ENCODE data around the gene FAM204A.

The FAM204A gene

DNA sequence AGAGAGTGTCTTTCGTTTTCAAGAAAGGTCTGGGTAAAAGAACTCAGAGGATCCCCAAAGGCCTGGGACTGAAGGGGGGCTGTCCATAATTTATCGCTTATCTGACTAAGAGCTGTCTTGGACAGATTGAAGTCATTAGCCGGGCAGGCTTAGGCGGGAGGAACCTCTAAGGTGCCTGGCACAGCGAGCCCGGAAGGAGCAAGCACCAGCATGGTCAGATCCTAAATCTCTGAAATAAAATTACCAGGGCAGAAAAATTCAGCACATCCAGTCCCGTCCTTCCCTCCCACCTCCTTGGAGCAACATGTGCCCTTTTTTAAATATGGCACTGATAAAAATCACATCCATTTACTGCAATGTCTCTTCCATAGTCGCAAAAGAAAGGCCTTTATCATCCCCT is 86.8 kb downstream of the FAM204A start:
- Histone ChIP-seq H3K36me3 (no peaks in the 10 kb centered on the region), H3K4me3 (no peak overlapping the region), H3K9me3 (no peaks in the 10 kb centered on the region), H3K27ac (no peak overlapping the region), H3K4me1 (no peaks in the 10 kb centered on the region), H3K27me3 (no peaks in the 10 kb centered on the region)
- TF ChIP-seq, protein P1, sequence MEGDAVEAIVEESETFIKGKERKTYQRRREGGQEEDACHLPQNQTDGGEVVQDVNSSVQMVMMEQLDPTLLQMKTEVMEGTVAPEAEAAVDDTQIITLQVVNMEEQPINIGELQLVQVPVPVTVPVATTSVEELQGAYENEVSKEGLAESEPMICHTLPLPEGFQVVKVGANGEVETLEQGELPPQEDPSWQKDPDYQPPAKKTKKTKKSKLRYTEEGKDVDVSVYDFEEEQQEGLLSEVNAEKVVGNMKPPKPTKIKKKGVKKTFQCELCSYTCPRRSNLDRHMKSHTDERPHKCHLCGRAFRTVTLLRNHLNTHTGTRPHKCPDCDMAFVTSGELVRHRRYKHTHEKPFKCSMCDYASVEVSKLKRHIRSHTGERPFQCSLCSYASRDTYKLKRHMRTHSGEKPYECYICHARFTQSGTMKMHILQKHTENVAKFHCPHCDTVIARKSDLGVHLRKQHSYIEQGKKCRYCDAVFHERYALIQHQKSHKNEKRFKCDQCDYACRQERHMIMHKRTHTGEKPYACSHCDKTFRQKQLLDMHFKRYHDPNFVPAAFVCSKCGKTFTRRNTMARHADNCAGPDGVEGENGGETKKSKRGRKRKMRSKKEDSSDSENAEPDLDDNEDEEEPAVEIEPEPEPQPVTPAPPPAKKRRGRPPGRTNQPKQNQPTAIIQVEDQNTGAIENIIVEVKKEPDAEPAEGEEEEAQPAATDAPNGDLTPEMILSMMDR (IDR thresholded peaks at IDR 0.05), result no peak
- DNase-seq, result no peak
- intact Hi-C loops (cut with DNase I; ENCODE audit: low total_unique reads), result no loop called here

DNA sequence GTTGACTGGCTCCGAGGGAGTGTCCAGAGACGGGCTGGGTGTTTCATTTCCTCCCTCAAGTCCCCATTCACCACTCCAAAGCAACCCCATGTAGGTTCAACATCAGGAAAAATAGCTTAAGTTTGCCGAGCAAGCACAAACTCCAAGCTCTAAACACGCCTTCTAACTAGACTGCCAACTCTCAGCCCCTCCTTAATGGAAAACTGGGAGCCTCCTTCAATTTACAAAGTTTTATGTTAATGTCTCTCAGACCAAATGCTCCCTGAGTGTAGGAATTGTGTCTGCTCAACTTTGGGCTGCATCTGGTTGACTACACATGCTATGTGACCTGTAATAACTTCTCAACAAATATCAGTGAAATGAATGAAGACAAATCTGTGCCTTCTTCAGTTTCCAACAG is 87.5 kb downstream of the FAM204A start:
- no peaks in the 10 kb centered on the region for H3K27me3 ChIP-seq

GRCh38 chr10:118253397-118253796 is 88.7 kb downstream of the FAM204A start:
- Histone ChIP-seq H3K4me3 (no peak overlapping the region), H3K27ac (no peak overlapping the region), H3K9me3 (no peaks in the 10 kb centered on the region), H3K36me3 (no peaks in the 10 kb centered on the region), H3K4me1 (no peaks in the 10 kb centered on the region), H3K27me3 (no peaks in the 10 kb centered on the region)
- TF ChIP-seq, protein P1 (IDR thresholded peaks at IDR 0.05), result no peak
- intact Hi-C loops (cut with DNase I; ENCODE audit: low total_unique reads), result no loop called here
- DNase-seq, result no peak

More for the DNA sequence above, 87.5 kb downstream of the FAM204A start:
- TF ChIP-seq, protein P1 (IDR thresholded peaks at IDR 0.05), result no peak
- Histone ChIP-seq H3K4me3 (no peak overlapping the region), H3K36me3 (no peaks in the 10 kb centered on the region), H3K9me3 (no peaks in the 10 kb centered on the region), H3K4me1 (no peaks in the 10 kb centered on the region), H3K27ac (no peak overlapping the region)
- no peak for DNase-seq
- intact Hi-C loops (cut with DNase I; ENCODE audit: low total_unique reads), result no loop called here

- no peak overlapping the region for H3K4me3 ChIP-seq
- TF ChIP-seq, protein P1 (IDR thresholded peaks at IDR 0.05), result no peak
- no peak for DNase-seq
- no peaks in the 10 kb centered on the region for H3K4me1 ChIP-seq
- H3K36me3 ChIP-seq, result no peaks in the 10 kb centered on the region
- no peaks in the 10 kb centered on the region for H3K9me3 ChIP-seq
- H3K27me3 ChIP-seq, result peaks cover 0 to 10% of the 10 kb centered on the region in 2 donors
- intact Hi-C loops (cut with DNase I; ENCODE audit: low total_unique reads), result no loop called here
- H3K27ac ChIP-seq, result no peak overlapping the region
Measured at GRCh38 chr10:118251791-118252190, 90.3 kb downstream of the FAM204A start.

GRCh38 chr10:118249714-118250113 is 92.4 kb downstream of the FAM204A start:
- TF ChIP-seq, protein P1 (IDR thresholded peaks at IDR 0.05), result no peak
- Histone ChIP-seq H3K4me1 (no peaks in the 10 kb centered on the region), H3K4me3 (no peak overlapping the region), H3K36me3 (no peaks in the 10 kb centered on the region), H3K9me3 (no peaks in the 10 kb centered on the region), H3K27ac (no peak overlapping the region), H3K27me3 (peaks cover 0 to 30% of the 10 kb centered on the region in 2 donors)
- no peak for DNase-seq
- intact Hi-C loops (cut with DNase I; ENCODE audit: low total_unique reads), result loop anchor here (5.0 to 10.0 kb wide), 2 partner anchors 752 to 1035 kb away; no protein-coding TSS in a partner anchor

All from tibial artery (tissue), 4 donors.